Gastrocnemius medialis (tissue), 4 donors: ENCODE results near the gene PKMYT1.

ENCODE experiments used
- POLR2A ChIP-seq, 2 donors: fragments of 450-650 bp; IDR thresholded peaks; one replicate each; pipeline ENCODE4 v1.6.1; 2017; ENCODE audit warnings: antibody characterized with exemption in 2 of 2, mild to moderate bottlenecking in 2 of 2, moderate library complexity in 2 of 2
- TF ChIP-seq, protein P1 (sequence below), 5 experiments: fragments of 450-650 bp in 3 of 5; fragments of 200-600 bp in 2 of 5; sonication (generic) in 2 of 5; IDR thresholded peaks in 4 of 5; conservative IDR thresholded peaks in 1 of 5; 1 replicate in 4 of 5; 2 replicates in 1 of 5; pipeline ENCODE4 v1.5.1; 2016 to 2019; ENCODE audit warnings: antibody characterized with exemption in 5 of 5, mild to moderate bottlenecking in 3 of 5, moderate library complexity in 3 of 5

DNA sequence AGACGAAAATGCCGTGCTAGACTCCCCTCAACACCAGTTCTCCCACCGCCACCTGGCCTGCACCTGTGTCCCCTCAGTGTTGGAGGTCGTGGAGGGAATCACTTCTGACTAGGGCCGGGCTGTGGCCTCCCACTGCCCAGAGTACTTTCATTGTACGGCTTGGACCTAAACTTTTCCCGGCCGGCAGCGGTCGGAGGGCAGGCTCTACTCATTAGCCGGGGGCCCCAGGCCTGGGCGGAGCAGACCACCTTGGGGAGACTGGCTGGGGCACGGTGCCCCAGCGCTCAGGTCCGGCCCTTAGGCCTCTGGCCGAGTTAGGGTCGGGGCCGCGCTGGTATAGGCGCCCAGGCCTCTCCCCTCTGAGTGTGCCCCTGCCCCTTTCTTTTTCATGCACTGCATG, 37.1 kb upstream of the PKMYT1 start:
- no peak for TF ChIP-seq POLR2A (IDR thresholded peaks at IDR 0.05)
- TF ChIP-seq, protein P1, sequence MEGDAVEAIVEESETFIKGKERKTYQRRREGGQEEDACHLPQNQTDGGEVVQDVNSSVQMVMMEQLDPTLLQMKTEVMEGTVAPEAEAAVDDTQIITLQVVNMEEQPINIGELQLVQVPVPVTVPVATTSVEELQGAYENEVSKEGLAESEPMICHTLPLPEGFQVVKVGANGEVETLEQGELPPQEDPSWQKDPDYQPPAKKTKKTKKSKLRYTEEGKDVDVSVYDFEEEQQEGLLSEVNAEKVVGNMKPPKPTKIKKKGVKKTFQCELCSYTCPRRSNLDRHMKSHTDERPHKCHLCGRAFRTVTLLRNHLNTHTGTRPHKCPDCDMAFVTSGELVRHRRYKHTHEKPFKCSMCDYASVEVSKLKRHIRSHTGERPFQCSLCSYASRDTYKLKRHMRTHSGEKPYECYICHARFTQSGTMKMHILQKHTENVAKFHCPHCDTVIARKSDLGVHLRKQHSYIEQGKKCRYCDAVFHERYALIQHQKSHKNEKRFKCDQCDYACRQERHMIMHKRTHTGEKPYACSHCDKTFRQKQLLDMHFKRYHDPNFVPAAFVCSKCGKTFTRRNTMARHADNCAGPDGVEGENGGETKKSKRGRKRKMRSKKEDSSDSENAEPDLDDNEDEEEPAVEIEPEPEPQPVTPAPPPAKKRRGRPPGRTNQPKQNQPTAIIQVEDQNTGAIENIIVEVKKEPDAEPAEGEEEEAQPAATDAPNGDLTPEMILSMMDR (IDR thresholded peaks at IDR 0.05 in 4 of 5, conservative IDR thresholded peaks at IDR 0.05 in 1 of 5): no peak
